ENCODE data around the gene ZBTB11.
"Not testable (repeated sequence)": the region's sequence is repeated elsewhere in the genome, so short reads cannot be mapped to it uniquely, and the experiment has no call there.

Gene ZBTB11

DNA sequence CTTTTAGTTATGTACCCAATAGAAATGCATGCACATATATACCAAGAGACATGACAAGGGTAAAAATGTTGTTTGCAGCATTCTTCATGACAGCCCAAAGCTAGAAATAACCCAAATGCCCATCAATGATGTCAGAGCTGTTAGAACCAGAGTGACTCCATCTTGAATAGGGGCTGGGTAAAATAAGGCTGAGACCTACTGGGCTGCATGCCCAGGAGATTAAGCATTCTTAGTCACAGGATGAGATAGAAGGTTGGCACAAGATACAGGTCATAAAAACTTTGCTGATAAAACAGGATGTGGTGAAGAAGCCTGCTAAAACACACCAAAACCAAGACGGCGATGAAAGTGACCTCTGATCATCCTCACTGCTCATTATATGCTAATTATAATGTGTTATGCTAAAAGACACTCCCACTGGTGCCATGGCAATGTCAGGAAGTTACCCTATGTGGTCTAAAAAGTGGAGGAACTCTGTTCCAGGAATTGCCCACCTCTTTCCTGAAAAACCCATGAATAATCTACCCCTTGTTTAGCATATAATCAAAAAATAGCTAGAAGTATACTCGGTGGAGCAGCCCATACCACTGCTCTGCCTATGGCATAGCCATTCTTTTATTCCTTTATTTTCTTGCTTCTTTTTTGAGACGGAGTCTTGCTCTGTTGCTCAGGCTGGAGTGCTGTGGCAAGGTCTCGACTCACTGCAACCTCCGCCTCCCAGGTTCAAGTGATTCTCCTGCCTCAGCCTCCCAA lies 32.9 kb downstream of the ZBTB11 start:
- Mint-ChIP-seq H3K9me3 (no peaks in the 10 kb centered on the region), H3K4me3 (no peak overlapping the region)

DNA sequence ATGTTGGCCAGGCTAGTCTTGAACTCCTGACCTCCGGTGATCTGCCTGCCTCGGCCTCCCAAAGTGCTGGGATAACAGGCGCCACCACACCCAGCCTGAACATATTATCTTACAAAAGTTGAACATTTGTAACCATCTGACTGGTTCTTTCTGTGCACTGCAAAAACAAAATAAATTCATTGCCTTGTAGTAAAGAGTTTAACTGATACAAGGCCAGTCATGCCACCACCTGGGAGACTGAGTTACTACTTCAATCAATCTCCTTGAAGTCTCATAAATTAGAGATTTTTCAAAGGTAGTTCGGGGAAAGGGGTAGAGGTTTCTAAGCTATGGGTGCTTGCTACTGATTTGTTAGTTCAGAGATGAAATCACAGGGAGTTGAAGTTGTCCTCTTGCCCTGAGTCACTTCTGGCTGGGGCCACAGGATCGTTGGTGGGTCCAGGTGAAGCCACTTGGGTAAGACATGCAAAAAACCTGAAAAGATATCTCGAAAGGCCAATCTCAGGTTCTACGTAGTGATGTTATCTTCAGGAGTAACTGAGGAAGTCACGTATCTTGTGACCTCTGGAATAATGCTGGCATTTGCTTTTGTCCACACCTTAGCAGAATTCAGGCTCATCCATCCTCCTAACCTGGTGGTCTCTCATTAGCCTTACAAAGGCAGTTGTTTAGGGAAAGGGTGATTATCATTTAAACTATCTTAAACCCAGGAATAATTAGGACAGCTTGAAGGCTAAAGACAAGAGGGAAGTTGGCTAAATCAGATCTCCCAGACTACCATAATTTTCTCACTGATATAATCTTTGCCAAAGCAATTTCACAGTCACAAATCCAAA lies 33.7 kb downstream of the ZBTB11 start:
- DNase-seq, result no peak
- peak overlapping the region; percentile 84 for H3K27ac Mint-ChIP-seq
- peaks cover 34% of the 10 kb centered on the region for H3K4me1 Mint-ChIP-seq
- H3K9me3 Mint-ChIP-seq, result no peaks in the 10 kb centered on the region
- no peak overlapping the region for H3K4me3 Mint-ChIP-seq
- peaks cover 17% of the 10 kb centered on the region for H3K36me3 Mint-ChIP-seq
- no peaks in the 10 kb centered on the region for H3K27me3 Mint-ChIP-seq
- CTCF ChIA-PET, result interaction anchor here (1.4 kb wide), 1 partner anchor 70 kb away, joined by 4 read pairs; no protein-coding TSS in a partner anchor

More for the DNA sequence above, 32.9 kb downstream of the ZBTB11 start:
- peaks cover 24% of the 10 kb centered on the region for H3K36me3 Mint-ChIP-seq
- H3K27me3 Mint-ChIP-seq, result no peaks in the 10 kb centered on the region
- H3K27ac Mint-ChIP-seq, result peak overlapping the region; percentile 84
- peak; percentile 64 for DNase-seq
- H3K4me1 Mint-ChIP-seq, result peaks cover 34% of the 10 kb centered on the region
- CTCF ChIA-PET, result interaction anchor here (1.4 kb wide), 1 partner anchor 71 kb away, joined by 4 read pairs; no protein-coding TSS in a partner anchor

DNA sequence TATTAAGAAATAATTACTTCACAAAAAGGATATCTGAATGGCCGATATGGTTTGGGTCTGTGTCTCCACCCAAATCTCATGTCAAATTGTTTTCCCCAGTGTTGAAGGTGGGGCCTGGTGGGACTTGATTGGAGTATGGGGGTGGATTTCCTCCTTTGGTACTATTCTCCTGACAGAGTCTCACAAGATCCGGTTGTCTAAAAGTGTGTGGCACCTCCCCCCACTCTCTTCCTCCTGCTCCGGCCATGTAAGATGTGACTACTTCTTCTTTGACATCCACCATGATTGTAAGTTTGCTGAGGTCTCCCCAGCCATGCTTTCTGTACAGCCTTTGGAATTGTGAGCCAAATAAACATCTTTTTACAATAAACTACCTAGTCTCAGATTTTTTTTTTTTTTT lies 34.5 kb downstream of the ZBTB11 start:
- no peak for DNase-seq
- H3K27ac Mint-ChIP-seq, result no peak overlapping the region
- no peaks in the 10 kb centered on the region for H3K27me3 Mint-ChIP-seq
- H3K4me1 Mint-ChIP-seq, result peaks cover 34% of the 10 kb centered on the region
- CTCF ChIA-PET, result no interaction called here
- no peaks in the 10 kb centered on the region for H3K9me3 Mint-ChIP-seq
- H3K36me3 Mint-ChIP-seq, result peaks cover 14% of the 10 kb centered on the region
- no peak overlapping the region for H3K4me3 Mint-ChIP-seq

DNA sequence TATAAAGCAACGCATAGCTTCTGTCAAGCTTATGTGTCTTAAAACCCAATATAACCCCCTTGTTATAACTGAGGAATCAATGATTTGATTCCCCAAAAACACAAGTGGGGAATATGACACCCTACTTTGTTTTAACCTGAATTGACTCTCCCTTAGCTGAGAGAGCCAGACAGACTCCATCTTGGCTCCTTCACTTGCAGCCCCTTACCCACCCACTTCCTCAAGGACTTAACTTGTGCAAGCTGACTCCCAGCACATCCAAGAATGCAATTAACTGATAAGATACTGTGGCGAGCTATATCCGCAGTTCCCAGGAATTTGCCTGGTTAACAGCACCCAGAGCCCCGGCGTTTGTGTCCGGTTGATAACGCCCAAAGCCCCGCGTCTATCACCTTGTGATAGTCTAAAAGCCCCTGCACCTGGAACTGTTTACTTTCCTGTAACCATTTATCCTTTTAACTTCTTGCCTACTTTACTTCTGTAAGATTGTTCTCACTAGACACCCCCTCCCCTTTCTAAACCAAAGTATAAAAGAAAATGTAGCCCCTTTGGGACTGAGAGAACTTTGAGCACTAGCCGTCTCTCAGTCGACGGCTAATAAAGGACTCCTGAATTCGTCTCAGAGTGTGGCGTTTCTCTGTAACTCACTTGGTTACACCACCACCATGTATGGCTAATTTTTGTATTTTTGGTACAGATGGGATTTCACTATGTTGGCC lies 35.4 kb downstream of the ZBTB11 start:
- Mint-ChIP-seq H3K4me1 (peaks cover 34% of the 10 kb centered on the region), H3K36me3 (peaks cover 12% of the 10 kb centered on the region)
- H3K27me3 Mint-ChIP-seq, H3K27ac Mint-ChIP-seq, DNase-seq, H3K9me3 Mint-ChIP-seq, CTCF ChIA-PET, H3K4me3 Mint-ChIP-seq: not testable (repeated sequence)

DNA sequence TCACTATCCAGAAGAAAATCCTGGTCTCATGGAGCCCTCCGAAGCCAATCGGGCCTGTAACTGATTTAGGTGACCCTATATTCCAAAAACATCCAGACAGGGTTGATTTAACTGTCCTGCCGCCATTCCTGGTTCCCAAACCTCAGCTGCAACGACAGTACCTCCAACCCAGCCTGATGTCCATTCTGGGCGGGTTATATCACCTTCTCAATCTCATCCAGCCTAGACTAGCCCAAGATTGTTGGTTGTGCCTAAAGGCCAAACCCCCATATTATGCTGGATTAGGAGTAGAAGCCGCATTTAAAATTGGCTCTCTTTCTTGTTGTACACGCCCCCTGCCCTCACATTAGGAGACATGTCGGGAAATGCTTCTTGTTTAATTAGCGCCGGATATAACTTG lies 36.7 kb downstream of the ZBTB11 start:
- Mint-ChIP-seq H3K9me3 (no peaks in the 10 kb centered on the region), H3K27ac (no peak overlapping the region), H3K36me3 (peaks cover 7% of the 10 kb centered on the region)

DNA sequence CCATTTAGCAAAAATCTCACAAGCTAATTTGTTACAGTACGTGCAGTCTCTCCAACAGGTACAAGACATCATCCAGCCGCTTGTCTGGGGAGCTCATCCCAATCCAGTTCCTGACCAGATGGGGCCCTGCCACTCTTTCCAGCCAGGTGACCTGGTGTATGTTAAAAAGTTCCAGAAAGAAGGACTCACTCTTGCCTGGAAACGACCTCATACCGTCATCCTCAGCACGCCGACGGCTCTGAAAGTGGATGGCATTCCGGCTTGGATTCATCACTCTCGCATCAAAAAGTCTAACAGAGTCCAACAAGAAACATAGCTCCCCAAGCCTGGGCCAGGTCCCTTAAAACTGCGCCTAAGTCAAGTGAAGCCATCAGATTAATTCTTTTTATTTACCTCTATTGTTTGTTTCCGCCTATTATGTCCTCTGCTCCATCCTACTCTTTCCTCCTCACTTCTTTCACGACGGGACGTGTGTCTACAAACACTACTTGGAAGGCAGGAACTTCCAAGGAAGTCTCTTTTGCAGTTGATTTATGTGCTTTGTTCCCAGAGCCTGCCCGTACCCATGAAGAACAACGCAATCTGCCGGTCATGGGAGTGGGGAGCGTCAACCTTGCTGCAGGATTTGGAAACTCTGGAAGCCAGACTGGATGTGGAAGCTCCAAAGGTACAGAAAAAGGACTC lies 37.5 kb downstream of the ZBTB11 start:
- Mint-ChIP-seq H3K36me3 (peaks cover 4% of the 10 kb centered on the region), H3K27ac (no peak overlapping the region), H3K9me3 (no peaks in the 10 kb centered on the region), H3K4me3 (no peak overlapping the region), H3K27me3 (no peaks in the 10 kb centered on the region), H3K4me1 (peaks cover 18% of the 10 kb centered on the region)
- DNase-seq, result no peak
- CTCF ChIA-PET, result interaction anchor here (1.3 kb wide), 1 partner anchor 258 kb away, joined by 4 read pairs; no protein-coding TSS in a partner anchor

More for the DNA sequence above, 36.7 kb downstream of the ZBTB11 start:
- CTCF ChIA-PET, result no interaction called here
- H3K27me3 Mint-ChIP-seq, result no peaks in the 10 kb centered on the region
- no peak for DNase-seq
- peaks cover 26% of the 10 kb centered on the region for H3K4me1 Mint-ChIP-seq
- no peak overlapping the region for H3K4me3 Mint-ChIP-seq

DNA sequence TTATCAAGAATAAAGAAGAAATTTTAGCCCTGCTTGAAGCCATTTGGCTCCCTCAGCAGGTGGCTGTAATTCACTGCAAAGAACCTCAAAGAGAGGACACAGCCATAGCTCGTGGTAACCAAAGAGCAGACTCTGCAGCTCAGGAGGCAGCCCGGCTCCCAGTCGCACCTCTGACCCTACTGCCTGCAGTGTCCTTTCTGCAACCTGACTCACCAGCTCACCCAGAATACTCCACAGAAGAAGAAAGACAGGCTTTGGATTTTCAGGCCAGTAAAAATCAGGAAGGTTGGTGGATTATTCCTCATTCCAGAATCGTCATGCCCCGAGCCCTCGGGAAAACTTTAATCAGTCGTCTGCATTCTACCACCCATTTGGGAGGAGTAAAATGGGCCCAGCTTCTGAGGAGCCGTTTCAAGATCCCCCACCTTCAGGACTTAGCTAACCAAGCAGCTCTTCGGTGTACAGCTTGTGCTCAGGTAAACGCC lies 38.6 kb downstream of the ZBTB11 start:
- Mint-ChIP-seq H3K4me3 (no peak overlapping the region), H3K36me3 (no peaks in the 10 kb centered on the region), H3K9me3 (no peaks in the 10 kb centered on the region), H3K27ac (no peak overlapping the region), H3K4me1 (peaks cover 7% of the 10 kb centered on the region), H3K27me3 (no peaks in the 10 kb centered on the region)
- CTCF ChIA-PET, result interaction anchor here (0.9 to 2.2 kb wide), 5 partner anchors 11 to 566 kb away, joined by 3 to 7 read pairs (median 4); partner anchors contain the start of gene PCNP
- no peak for DNase-seq

DNA sequence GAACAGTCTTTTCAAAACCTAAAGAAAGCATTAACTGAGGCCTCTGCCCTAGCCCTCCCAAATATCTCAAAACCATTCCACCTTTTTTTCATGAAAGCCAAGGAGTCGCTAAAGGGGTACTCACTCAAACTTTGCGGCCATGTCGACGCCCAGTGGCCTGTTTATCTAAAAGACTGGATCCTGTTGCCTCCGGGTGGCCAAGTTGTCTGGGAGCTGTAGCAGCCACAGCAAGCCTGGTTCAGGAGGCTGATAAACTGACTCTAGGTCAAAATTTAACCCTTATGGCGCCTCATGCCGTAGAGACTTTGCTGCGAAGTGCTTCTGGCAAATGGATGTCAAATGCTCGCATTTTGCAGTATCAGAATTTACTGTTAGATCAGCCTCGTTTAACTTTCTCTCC lies 39.5 kb downstream of the ZBTB11 start:
- CTCF ChIA-PET, result interaction anchor here (0.8 to 2.9 kb wide), 8 partner anchors 9 to 841 kb away, joined by 3 to 9 read pairs (median 4); partner anchors contain the start of gene PCNP
- DNase-seq, result no peak
- no peaks in the 10 kb centered on the region for H3K36me3 Mint-ChIP-seq
- no peak overlapping the region for H3K4me3 Mint-ChIP-seq
- no peaks in the 10 kb centered on the region for H3K27me3 Mint-ChIP-seq
- no peaks in the 10 kb centered on the region for H3K9me3 Mint-ChIP-seq
- no peak overlapping the region for H3K27ac Mint-ChIP-seq
- peaks cover 1% of the 10 kb centered on the region for H3K4me1 Mint-ChIP-seq

DNA sequence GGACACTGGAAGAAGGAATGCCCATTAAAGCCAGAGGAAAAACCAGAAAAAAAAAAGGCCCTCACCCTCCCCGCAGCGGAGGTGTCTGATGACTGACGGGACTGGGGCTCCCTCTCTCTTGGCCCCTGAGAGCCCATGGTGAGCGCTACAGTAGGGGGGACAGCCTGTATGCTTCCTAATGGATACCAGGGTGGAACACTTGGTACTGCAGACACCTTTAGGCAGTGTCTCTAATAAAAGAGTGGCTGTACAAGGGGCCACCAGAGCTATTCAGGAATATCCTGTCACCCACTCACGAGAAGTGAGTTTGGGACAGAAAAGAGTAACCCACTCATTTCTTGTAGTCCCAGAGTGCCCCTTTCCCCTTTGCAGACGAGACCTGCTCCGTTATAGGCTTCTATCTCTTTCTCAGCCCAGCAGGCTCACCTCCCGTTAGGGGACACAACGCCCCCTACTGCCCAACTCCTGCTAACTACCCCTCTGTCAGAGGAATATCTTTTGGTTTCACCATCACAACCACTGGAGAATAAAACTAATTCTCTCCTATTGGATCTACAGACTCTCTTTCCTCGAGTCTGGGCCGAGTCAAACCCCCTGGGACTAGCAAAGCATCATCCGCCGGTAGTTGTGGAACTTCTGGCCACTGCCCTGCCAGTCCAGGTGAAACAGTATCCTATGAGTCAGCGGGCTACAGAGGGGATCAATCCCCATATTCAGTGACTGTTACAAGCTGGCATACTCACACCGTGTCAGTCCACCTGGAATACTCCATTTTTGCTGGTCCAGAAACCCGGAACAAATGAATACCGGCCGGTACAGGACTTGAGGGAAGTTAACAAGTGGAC lies 40.8 kb downstream of the ZBTB11 start:
- Mint-ChIP-seq H3K9me3 (no peaks in the 10 kb centered on the region), H3K27me3 (no peaks in the 10 kb centered on the region), H3K4me1 (no peaks in the 10 kb centered on the region), H3K27ac (no peak overlapping the region), H3K36me3 (no peaks in the 10 kb centered on the region), H3K4me3 (no peak overlapping the region)
- peak; percentile 87 for DNase-seq
- CTCF ChIA-PET, result interaction anchor here (1.2 to 2.9 kb wide), 3 partner anchors 62 to 839 kb away, joined by 4 to 9 read pairs (median 5); partner anchors contain the start of gene PCNP

DNA sequence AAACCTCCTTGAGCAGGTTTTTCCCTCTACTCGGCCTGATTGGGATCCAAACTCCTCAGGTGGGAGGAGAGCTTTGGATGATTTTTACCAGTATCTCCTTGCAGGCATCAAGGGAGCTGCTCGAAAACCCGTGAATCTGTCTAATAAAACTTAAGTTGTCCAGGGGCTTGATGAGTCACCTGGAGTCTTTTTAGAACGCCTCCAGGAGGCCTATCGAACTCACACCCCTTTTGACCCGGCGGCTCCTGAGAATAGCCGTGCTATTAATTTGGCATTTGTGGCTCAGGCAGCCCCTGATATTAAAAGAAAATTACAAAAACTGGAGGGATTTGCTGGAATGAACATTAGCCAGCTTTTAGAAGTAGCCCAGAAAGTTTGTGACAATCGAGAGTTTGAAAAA lies 41.6 kb downstream of the ZBTB11 start:
- CTCF ChIA-PET, result interaction anchor here (0.6 to 2.9 kb wide), 2 partner anchors 218 to 565 kb away, joined by 3 to 9 read pairs; no protein-coding TSS in a partner anchor
- no peaks in the 10 kb centered on the region for H3K27me3 Mint-ChIP-seq
- no peaks in the 10 kb centered on the region for H3K36me3 Mint-ChIP-seq
- H3K4me1 Mint-ChIP-seq, result no peaks in the 10 kb centered on the region
- no peak for DNase-seq
- H3K4me3 Mint-ChIP-seq, result no peak overlapping the region
- H3K9me3 Mint-ChIP-seq, result no peaks in the 10 kb centered on the region
- no peak overlapping the region for H3K27ac Mint-ChIP-seq

DNA sequence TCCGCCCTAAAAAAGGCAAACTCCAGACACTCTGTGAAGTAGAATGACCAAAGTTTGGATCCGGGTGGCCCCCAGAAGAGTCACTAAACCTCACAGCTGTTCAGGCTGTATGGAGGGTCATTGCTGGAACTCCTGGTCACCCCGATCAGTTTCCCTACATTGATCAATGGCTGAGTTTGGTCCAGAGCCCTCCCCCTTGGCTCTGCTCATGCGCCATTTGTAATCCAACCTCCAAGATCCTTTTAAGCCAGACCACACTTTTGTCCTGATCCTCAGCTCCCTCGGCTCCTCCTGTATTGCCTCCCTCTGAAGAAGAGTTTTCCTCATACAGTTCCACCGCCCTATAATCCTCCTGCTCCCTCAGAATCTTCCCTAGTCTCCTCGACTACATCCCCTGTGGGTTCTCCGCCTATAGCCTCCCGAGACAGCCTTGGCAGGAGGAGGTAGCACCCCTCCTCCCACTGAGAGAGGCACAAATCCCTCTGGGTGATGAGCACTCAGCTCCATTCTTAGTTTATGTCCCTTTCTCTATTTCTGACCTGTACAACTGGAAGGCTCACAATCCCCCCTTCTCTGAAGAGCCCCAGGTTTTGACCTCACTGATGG lies 42.2 kb downstream of the ZBTB11 start:
- Mint-ChIP-seq H3K4me3 (no peak overlapping the region), H3K27ac (no peak overlapping the region), H3K27me3 (no peaks in the 10 kb centered on the region), H3K36me3 (no peaks in the 10 kb centered on the region), H3K4me1 (no peaks in the 10 kb centered on the region), H3K9me3 (no peaks in the 10 kb centered on the region)
- CTCF ChIA-PET, result interaction anchor here (0.6 kb wide), 1 partner anchor 218 kb away, joined by 3 read pairs; no protein-coding TSS in a partner anchor
- DNase-seq, result no peak

DNA sequence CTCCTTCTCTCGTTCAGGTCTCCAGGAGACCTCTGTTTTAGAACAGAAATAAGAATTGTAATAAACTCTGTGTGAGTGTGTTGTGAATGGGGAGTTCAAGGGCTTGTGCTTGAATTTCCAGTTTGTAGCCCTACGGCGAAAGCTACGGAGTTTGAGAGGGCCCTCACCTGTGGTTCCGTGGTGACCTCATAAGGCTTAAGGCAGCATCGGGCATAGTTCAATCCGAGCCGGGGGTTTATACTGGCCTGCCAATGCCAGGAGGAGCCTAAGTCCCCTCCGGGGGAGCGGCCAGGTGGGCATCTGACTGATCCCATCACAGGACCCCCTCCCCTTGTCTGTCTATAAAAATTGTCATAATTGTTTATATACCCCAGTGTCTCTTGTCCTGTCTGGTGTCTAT lies 43.7 kb downstream of the ZBTB11 start:
- Mint-ChIP-seq H3K4me3 (no peak overlapping the region), H3K4me1 (no peaks in the 10 kb centered on the region), H3K27me3 (no peaks in the 10 kb centered on the region), H3K27ac (no peak overlapping the region), H3K36me3 (no peaks in the 10 kb centered on the region), H3K9me3 (no peaks in the 10 kb centered on the region)
- no peak for DNase-seq
- CTCF ChIA-PET, result no interaction called here
